ENCODE measurements around the gene AADACL4.

- TF ChIP-seq CTCF (IDR thresholded peaks at IDR 0.05; ENCODE audit: insufficient read depth, low read length) (no peak), REST (IDR thresholded peaks at IDR 0.05; ENCODE audit: insufficient replicate concordance, low read depth) (no peak), SPI1 (IDR thresholded peaks at IDR 0.05; ENCODE audit: borderline replicate concordance, low read depth) (no peak), POLR2AphosphoS5 (IDR thresholded peaks at IDR 0.05; ENCODE audit: low read depth) (no peak)
Measured at GRCh38 chr1:12634696-12635202, 9.1 kb upstream of the AADACL4 start.
